Neural progenitor cell (in vitro differentiated cells): ENCODE data around the gene CHKB. TPM values are rescaled to one million over a fixed set of nuclear protein-coding genes. Genes with fewer than 3 reads are reported as not detected.

Experiments
- DNase-seq: peaks from one replicate; pipeline ENCODE4 v3.0.0-alpha.2; 2016; ENCODE audit warnings: low spot score
- H2AFZ ChIP-seq: fragments of 200-600 bp; sonication (generic); replicated peaks from 2 replicates; pipeline ENCODE4 v1.6.1; 2016; ENCODE audit warnings: antibody characterized with exemption
- H3F3A ChIP-seq: fragments of 200-600 bp; sonication (generic); 2 replicates; pipeline ENCODE4 v1.6.1; 2016; ENCODE audit warnings: antibody characterized with exemption, low read depth
- H3K27ac ChIP-seq: fragments of 200-600 bp; sonication (generic); 2 replicates; pipeline ENCODE4 v1.5.1; 2016; ENCODE audit warnings: mild to moderate bottlenecking
- H3K27me3 ChIP-seq: fragments of 200-600 bp; sonication (generic); 2 replicates; pipeline ENCODE4 v1.6.1; 2016; ENCODE audit warnings: mild to moderate bottlenecking, moderate library complexity
- H3K36me3 ChIP-seq: fragments of 200-600 bp; sonication (generic); 2 replicates; pipeline ENCODE4 v1.5.1; 2016
- H3K4me1 ChIP-seq: fragments of 200-600 bp; sonication (generic); 2 replicates; pipeline ENCODE4 v1.6.1; 2016; ENCODE audit warnings: mixed run types
- H3K4me2 ChIP-seq: fragments of 200-600 bp; sonication (generic); 2 replicates; pipeline ENCODE4 v1.6.1; 2016
- H3K4me3 ChIP-seq: fragments of 200-600 bp; sonication (generic); 2 replicates; pipeline ENCODE4 v1.5.1; 2016
- H3K79me2 ChIP-seq: fragments of 200-600 bp; sonication (generic); 2 replicates; pipeline ENCODE4 v1.6.1; 2016; ENCODE audit warnings: low read depth
- H3K9ac ChIP-seq: fragments of 200-600 bp; sonication (generic); 2 replicates; pipeline ENCODE4 v1.6.1; 2016
- H3K9me3 ChIP-seq: fragments of 200-600 bp; sonication (generic); 2 replicates; pipeline ENCODE4 v1.5.1; 2016; ENCODE audit warnings: low read depth
- H4K20me1 ChIP-seq: fragments of 200-600 bp; sonication (generic); 2 replicates; pipeline ENCODE4 v1.6.1; 2016; ENCODE audit warnings: low read depth
- H3K27ac Mint-ChIP-seq: 3 replicates; pipeline ENCODE4 v1.8.0; 2021; ENCODE audit warnings: mixed read lengths
- H3K27me3 Mint-ChIP-seq: 2 replicates; pipeline ENCODE4 v1.8.0; 2022; ENCODE audit warnings: low read depth, mild to moderate bottlenecking, inconsistent platforms, moderate library complexity, mixed read lengths; ENCODE audit not compliant: insufficient read depth
- H3K36me3 Mint-ChIP-seq: 3 replicates; pipeline ENCODE4 v1.8.0; 2021; ENCODE audit warnings: mixed read lengths
- H3K4me1 Mint-ChIP-seq: 3 replicates; pipeline ENCODE4 v1.8.0; 2021; ENCODE audit warnings: mixed read lengths
- H3K4me3 Mint-ChIP-seq: 3 replicates; pipeline ENCODE4 v1.8.0; 2021; ENCODE audit warnings: mild to moderate bottlenecking, moderate library complexity, mixed read lengths
- H3K9me3 Mint-ChIP-seq: 3 replicates; pipeline ENCODE4 v1.8.0; 2020; ENCODE audit warnings: mixed read lengths
- CTCF ChIP-seq: fragments of 200-600 bp; sonication (generic); IDR thresholded peaks from 2 replicates; pipeline ENCODE4 v1.5.1; 2017; ENCODE audit warnings: antibody characterized with exemption, mild to moderate bottlenecking
- EZH2 ChIP-seq: fragments of 200-600 bp; sonication (generic); IDR thresholded peaks from 2 replicates; pipeline ENCODE4 v1.6.1; 2017; ENCODE audit warnings: antibody characterized with exemption, mild to moderate bottlenecking, moderate library complexity
- EZH2phosphoT487 ChIP-seq: fragments of 200-600 bp; sonication (generic); IDR thresholded peaks from 2 replicates; pipeline ENCODE4 v1.6.1; 2017; ENCODE audit warnings: antibody characterized with exemption
- total RNA-seq: library from RNA; depleted of rRNA; stranded (reverse); fragments of >200 nt; gene quantifications from 2 replicates; pipeline ENCODE4 v1.2.3, GENCODE V29; 2015; ENCODE audit warnings: low replicate concordance

CHKB gene
- total RNA-seq, 1 donor from 2014 or later: 67.4 TPM

DNA sequence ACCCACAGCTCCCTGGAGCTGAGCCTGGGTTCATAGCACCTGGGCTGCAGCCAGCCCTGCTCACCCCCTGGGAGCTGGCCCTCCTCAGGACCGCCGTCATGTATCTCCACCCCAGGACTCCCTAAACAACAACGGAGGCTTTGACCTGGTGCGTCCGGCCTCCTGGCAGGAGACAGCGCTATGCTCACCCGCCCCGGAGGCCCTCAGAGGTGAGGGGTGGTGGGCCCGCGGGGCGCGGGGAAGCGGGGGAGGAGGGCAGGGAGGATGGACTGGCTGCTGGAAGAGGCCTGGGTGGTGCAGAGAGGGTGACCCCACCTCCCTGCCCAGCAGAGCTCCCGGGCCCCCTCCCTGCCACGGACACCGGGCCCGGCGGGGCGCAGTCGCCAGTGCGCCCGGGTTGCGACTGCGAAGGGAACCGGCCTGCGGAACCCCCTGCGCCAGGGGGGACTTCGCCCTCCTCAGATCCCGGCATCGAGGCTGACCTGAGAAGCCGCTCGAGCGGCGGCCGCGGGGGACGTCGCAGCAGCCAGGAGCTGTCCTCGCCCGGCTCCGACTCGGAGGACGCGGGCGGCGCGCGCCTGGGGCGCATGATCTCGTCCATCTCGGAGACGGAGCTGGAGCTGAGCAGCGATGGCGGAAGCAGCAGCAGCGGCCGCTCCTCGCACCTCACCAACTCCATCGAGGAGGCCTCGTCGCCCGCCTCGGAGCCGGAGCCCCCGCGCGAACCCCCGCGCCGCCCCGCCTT is 21.0 kb upstream of the CHKB start:
- Mint-ChIP-seq H3K36me3 (peaks cover 4% of the 10 kb centered on the region), H3K9me3 (peaks cover 2% of the 10 kb centered on the region), H3K4me1 (peaks cover 19% of the 10 kb centered on the region), H3K27ac (no peak overlapping the region), H3K4me3 (no peak overlapping the region), H3K27me3 (peaks cover 13% of the 10 kb centered on the region)
- Histone ChIP-seq H3K4me2 (no peak overlapping the region), H3K36me3 (no peaks in the 10 kb centered on the region), H2AFZ (no peak overlapping the region), H3K4me1 (peaks cover 4% of the 10 kb centered on the region), H4K20me1 (peaks cover 21% of the 10 kb centered on the region), H3K4me3 (no peak overlapping the region), H3K27ac (no peak overlapping the region), H3K9me3 (no peaks in the 10 kb centered on the region), H3K9ac (no peak overlapping the region), H3K79me2 (no peaks in the 10 kb centered on the region), H3F3A (no peaks in the 10 kb centered on the region), H3K27me3 (peaks cover 73% of the 10 kb centered on the region)
- TF ChIP-seq EZH2phosphoT487 (peak; percentile 69), CTCF (no peak), EZH2 (peak; percentile 86)
- DNase-seq: peak; percentile 39

GRCh38 chr22:50602338-50602700 is 19.7 kb upstream of the CHKB start:
- Mint-ChIP-seq H3K27me3 (peaks cover 17% of the 10 kb centered on the region), H3K9me3 (peaks cover 2% of the 10 kb centered on the region), H3K4me1 (peaks cover 19% of the 10 kb centered on the region), H3K27ac (no peak overlapping the region), H3K4me3 (peak overlapping the region; percentile 86), H3K36me3 (peaks cover 7% of the 10 kb centered on the region)
- no peak overlapping the region for H3K27ac ChIP-seq
- peaks cover 21% of the 10 kb centered on the region for H4K20me1 ChIP-seq
- TF ChIP-seq EZH2phosphoT487 (no peak), CTCF (no peak), EZH2 (no peak)
- H3K4me2 ChIP-seq: no peak overlapping the region
- no peaks in the 10 kb centered on the region for H3F3A ChIP-seq
- no peak overlapping the region for H3K9ac ChIP-seq
- H2AFZ ChIP-seq: no peak overlapping the region
- no peak overlapping the region for H3K4me3 ChIP-seq
- peaks cover 82% of the 10 kb centered on the region for H3K27me3 ChIP-seq
- H3K79me2 ChIP-seq: no peaks in the 10 kb centered on the region
- H3K9me3 ChIP-seq: no peaks in the 10 kb centered on the region
- H3K4me1 ChIP-seq: peaks cover 4% of the 10 kb centered on the region
- no peak for DNase-seq
- H3K36me3 ChIP-seq: no peaks in the 10 kb centered on the region

GRCh38 chr22:50601669-50602337 is 19.2 kb upstream of the CHKB start:
- no peak for DNase-seq
- no peak overlapping the region for H3K27ac Mint-ChIP-seq

More at GRCh38 chr22:50601669-50602337, 19.2 kb upstream of the CHKB start:
- H3K9me3 Mint-ChIP-seq: peaks cover 2% of the 10 kb centered on the region
- Histone ChIP-seq H3K4me3 (no peak overlapping the region), H3K36me3 (no peaks in the 10 kb centered on the region), H3K4me1 (peaks cover 4% of the 10 kb centered on the region), H3K27me3 (peaks cover 82% of the 10 kb centered on the region), H3K27ac (no peak overlapping the region), H3F3A (no peaks in the 10 kb centered on the region), H3K9me3 (no peaks in the 10 kb centered on the region), H2AFZ (no peak overlapping the region), H3K9ac (no peak overlapping the region), H3K4me2 (no peak overlapping the region), H4K20me1 (peaks cover 21% of the 10 kb centered on the region), H3K79me2 (no peaks in the 10 kb centered on the region)
- H3K4me1 Mint-ChIP-seq: peaks cover 19% of the 10 kb centered on the region
- H3K4me3 Mint-ChIP-seq: peak overlapping the region; percentile 86
- TF ChIP-seq EZH2phosphoT487: no peak
- TF ChIP-seq EZH2: peak; percentile 47
- peaks cover 17% of the 10 kb centered on the region for H3K27me3 Mint-ChIP-seq
- H3K36me3 Mint-ChIP-seq: peaks cover 11% of the 10 kb centered on the region
